Breast epithelium (tissue), 3 donors: ENCODE data around the gene HACE1.

Source experiments
- CTCF ChIP-seq, 3 donors: fragments of 450-650 bp; IDR thresholded peaks; one replicate each; pipeline ENCODE4 v1.5.1; 2016 to 2017; ENCODE audit warnings: antibody characterized with exemption in 3 of 3, mild to moderate bottlenecking in 3 of 3, moderate library complexity in 3 of 3
- POLR2A ChIP-seq: fragments of 450-650 bp; IDR thresholded peaks from one replicate; pipeline ENCODE4 v1.6.1; 2016; ENCODE audit warnings: antibody characterized with exemption, mild to moderate bottlenecking, moderate library complexity

- TF ChIP-seq CTCF (IDR thresholded peaks at IDR 0.05) (no peak), POLR2A (no peak)
Measured at GRCh38 chr6:104705916-104706442, 153.7 kb downstream of the HACE1 start.
